A673 (cell line): ENCODE data around the gene DHRS1.

Source experiments
- CTCF ChIP-seq: fragments of 300-800, 200-600 bp; sonication (generic); conservative IDR thresholded peaks from 2 replicates; pipeline ENCODE4 v1.5.1; 2017; ENCODE audit warnings: low read depth, mild to moderate bottlenecking, antibody characterized with exemption, low read length, moderate library complexity, mixed read lengths
- EZH2 ChIP-seq: fragments of 200-600 bp; sonication (generic); IDR thresholded peaks from 2 replicates; pipeline ENCODE4 v1.6.1; 2017; ENCODE audit warnings: borderline replicate concordance, low read depth, mild to moderate bottlenecking, mixed read lengths, antibody characterized with exemption, low read length; ENCODE audit not compliant: poor library complexity, severe bottlenecking

- TF ChIP-seq CTCF (peak; percentile 15; the same call in 1 of the 2 replicates), EZH2 (no peak)
Observed at GRCh38 chr14:24310646-24311604, 11.3 kb upstream of the DHRS1 start, which contains the start of gene LTB4R.
